SK-MEL-5 (cell line): ENCODE measurements around the gene PDE11A. TPM values are rescaled to one million over a fixed set of nuclear protein-coding genes. Genes with fewer than 3 reads are reported as not detected.

Experiments used
- DNase-seq: peaks from one replicate; pipeline ENCODE4 v3.0.0-alpha.2; 2016; ENCODE audit warnings: low read depth, low spot score
- in situ Hi-C: cut with HindIII; loops from 2 replicates; pipeline ENCODE4 v1.10.0; 2016; ENCODE audit warnings: low sequenced_read_pairs, high pct_unique_total_duplicates, low pct_unique_long_range_greater_than_20kb
- polyA plus RNA-seq, 2 experiments: library from polyadenylated mRNA; depleted of rRNA; stranded (reverse); fragments of >200 nt; gene quantifications; 2 replicates each; pipeline ENCODE4 v1.2.3, GENCODE V29; 2015
- total RNA-seq: library from RNA; depleted of rRNA; stranded (reverse); fragments of >200 nt; shearing (Covaris generic); gene quantifications from 2 replicates; pipeline ENCODE4 v1.2.3, GENCODE V29; 2014; rRNA removed

The PDE11A gene
- 1.7 and 2.5 TPM in 2 replicates for total RNA-seq
- 0.80 and 1.1 TPM in 2 replicates for polyA plus RNA-seq (2015; cell fraction: cytosol; rRNA removed)
- polyA plus RNA-seq (2015; cell fraction: nucleus; rRNA removed): 0.49 and 1.8 TPM in 2 replicates

DNA sequence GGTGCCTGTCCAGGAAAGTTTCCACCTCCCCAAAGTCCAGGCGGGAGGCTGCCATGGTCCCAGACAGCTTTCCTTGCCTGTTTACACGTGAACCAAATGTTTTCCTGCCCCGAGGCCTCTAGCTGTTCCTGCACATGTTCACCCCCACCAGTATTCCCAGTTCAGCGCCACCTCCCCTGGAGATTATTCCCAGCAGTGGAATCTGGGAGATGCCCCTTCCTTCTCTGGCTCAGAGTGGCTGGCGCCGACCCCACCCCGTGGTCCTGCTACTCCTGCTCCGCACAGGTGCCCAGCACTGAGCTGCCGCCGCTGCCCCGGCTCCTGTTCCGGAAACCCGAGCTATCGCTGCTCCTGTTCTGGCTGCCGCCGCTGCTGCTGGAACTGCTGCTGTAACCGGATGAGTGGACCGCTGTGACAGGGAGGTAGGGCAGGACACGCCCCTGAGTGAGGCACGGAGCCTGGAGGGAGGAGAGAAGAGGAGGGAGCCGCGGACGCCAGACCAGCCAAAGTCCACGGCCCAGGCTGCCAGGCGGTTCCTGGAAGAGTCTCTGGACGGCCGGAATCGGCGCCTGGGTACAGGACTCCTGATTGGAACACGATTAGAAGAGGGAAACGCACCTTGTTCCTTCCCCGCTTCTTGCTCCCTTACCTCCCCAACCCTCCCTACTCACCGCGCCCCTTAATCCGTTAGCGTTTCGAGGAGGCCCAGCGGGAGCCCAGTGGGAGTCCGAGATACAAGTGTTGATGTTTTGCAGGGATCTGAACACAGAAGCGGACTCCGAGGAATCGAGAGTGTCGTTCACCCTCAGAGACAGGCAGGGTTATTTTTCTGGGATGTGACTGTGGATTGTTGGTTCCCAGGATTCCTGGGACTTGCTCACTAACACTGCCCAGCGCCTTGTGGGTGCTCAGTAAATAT, at the start of gene PDE11A:
Gene PDE11A (minus strand): TSS at position 395 of the 919 bp plus-strand sequence. CDS start 340 bp downstream, at position 55.
- in situ Hi-C loops: no loop called here
- peak; percentile 61 for DNase-seq

GRCh38 chr2:178119179-178119922, 46.8 kb upstream of the PDE11A start:
- in situ Hi-C loops: no loop called here
- DNase-seq: no peak

GRCh38 chr2:178117725-178118124, 45.1 kb upstream of the PDE11A start:
- in situ Hi-C loops: no loop called here

DNA sequence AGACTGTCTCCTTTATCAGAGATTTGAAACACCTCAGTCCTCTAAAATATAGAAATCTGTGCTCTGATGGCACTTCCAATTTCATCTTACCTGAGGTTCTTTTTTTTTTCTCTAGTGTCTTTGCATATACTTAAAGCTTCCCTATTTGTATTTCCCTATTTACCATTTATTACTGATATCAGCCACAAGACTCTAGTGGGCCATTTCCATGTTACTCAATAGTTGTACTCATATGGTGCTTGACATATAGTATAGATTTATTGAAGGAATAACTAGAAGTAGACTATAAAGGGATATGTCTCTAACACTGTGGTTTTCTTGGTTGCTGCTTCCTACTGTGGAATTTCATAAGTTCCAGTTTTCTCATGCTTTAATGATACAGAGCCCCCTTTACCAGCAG, 42.7 kb upstream of the PDE11A start:
- no peak for DNase-seq
- in situ Hi-C loops: no loop called here

More at GRCh38 chr2:178117725-178118124, 45.1 kb upstream of the PDE11A start:
- no peak for DNase-seq

GRCh38 chr2:178114462-178114861, 41.9 kb upstream of the PDE11A start:
- in situ Hi-C loops: no loop called here
- no peak for DNase-seq

DNA sequence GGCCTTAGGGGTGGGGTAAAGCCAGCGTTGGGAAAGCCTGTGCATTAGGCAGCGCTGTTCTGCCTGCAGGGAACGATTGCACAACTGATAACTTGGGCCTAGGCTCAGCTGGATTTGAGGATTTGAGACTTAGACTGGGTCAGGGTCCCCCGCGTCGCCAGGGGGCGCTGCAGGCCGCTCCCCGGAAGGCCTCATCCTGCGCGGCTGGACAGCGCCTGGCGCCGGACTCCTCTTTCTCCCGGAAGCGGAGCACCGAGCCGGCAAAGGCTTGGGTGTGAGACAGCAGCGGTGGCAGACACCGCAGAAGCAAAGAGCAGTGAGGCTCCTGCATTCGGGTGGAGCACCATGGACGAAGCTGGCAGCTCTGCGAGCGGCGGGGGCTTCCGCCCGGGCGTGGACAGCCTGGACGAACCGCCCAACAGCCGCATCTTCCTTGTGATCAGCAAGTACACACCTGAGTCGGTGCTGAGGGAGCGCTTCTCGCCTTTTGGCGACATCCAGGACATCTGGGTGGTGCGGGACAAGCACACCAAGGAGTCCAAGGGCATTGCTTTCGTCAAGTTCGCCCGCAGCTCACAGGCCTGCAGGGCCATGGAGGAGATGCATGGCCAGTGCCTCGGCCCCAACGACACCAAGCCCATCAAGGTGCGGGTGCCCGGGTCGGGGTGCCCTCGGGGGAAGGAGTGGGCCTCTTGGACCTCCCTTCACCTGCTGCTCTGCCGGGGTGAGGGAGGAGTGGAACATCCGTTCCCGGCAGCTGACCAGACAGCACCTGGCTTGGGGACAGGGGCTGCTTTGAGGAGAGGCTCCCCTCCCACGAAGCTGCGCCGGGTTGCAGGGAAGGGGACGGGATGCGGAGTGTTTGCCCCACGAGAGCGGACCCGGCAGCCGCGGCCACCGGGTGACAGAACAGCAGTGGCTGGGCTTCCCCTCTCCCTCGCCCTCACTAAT, 39.9 kb upstream of the PDE11A start, which contains the start of gene RBM45:
Gene RBM45 (plus strand): TSS at position 236 of the 951 bp plus-strand sequence. CDS start 110 bp downstream, at position 346.
- peak; percentile 89 for DNase-seq
- in situ Hi-C loops: no loop called here

DNA sequence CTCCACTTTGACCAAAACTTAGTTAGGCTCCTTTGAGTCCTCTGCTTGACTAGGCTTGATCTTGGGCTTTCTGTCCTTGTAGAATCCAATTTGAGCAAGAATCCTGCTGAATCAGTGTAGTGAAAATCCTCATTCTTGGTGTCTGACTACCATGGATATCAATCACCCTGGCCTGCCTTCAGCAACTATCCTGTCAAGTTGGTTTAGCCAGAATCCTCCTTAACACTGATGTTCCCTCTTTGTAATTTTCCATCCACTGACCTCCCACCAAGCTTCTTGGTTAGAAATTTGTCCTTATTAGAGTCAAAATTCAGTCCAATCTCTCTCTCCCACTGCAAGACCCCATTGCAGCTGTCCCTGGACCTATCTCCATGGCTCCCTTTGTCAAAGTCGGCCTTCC, 39.2 kb upstream of the PDE11A start:
- DNase-seq: no peak
- in situ Hi-C loops: no loop called here

DNA sequence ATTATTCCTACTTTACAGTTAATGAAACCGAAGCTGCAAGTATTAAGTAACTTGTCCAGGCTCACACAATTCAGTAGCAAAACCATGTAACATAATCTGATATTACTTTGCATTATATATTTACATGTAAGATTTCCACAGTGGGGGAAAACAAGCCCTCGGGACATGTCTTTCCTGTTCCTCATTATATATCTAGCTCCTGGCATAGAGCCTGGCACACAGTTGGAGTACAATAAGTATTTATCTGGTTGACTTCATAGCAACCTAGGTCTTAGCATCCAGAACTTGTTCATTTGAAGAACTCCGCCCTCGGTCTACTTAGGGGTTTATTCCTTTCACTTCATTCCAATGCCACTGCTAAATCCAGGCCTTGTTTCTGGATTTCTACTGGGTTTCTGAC, 38.1 kb upstream of the PDE11A start:
- DNase-seq: no peak
- in situ Hi-C loops: no loop called here

DNA sequence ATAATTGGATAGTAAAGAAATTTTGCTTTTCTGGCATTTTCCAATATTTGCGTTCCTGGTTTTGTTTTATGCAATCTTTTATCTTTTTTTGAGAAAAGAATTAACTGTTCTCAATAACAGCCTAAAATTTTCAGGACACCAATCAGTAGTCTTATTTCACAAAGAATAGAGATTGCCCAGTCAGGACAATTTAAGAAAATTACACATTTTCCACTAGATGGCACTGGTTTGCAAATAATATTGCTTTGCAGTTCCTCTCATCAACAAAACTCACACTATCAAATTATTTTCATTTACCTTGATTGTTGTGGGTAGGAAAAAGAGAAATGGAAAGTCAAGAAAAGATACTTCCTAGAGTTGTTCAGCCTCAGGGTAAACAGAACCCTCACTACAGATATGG, 37.2 kb upstream of the PDE11A start:
- DNase-seq: peak; percentile 71
- in situ Hi-C loops: no loop called here

DNA sequence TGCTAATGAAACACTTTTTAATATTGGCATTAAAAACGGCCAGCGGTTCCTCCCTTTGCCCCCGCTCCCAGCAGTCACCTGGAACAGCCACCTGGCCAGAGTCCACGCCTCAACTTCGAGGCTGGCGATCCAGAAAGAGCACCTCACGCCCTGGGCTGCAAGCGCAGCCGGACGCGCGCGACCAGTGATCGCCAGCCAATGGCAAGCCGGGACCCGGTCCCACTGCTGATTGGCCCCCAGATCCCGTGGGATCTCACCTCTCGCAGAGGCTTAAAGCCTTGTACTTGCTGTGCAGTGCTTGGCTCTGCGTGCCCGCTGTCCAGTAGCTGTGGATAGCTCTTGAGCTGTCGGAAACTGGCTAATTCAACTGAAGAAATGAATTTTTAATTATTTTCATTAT, 35.6 kb upstream of the PDE11A start:
- in situ Hi-C loops: no loop called here
- DNase-seq: no peak

DNA sequence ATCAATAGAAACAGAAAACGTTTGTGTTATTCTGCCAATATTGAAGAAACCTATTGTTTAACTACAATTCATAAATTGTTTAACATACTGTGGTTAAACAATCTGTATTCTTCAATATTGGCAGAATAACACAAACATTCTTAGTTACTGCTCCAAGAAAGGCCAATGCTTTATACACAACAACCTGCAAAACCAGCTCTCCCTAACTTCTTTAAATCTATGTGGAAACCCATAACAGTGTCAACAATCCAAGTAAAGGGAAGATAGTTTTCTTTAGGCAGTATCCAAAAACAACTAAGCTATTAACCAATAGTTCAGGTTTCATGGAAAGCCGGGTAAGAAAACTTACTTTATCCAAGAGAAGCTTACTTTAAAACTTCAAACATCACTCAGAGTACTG, 33.5 kb upstream of the PDE11A start:
- no peak for DNase-seq
- in situ Hi-C loops: no loop called here

- no peak for DNase-seq
- in situ Hi-C loops: no loop called here
These were observed 33.0 kb upstream of the PDE11A start for GRCh38 chr2:178105566-178105965.

DNA sequence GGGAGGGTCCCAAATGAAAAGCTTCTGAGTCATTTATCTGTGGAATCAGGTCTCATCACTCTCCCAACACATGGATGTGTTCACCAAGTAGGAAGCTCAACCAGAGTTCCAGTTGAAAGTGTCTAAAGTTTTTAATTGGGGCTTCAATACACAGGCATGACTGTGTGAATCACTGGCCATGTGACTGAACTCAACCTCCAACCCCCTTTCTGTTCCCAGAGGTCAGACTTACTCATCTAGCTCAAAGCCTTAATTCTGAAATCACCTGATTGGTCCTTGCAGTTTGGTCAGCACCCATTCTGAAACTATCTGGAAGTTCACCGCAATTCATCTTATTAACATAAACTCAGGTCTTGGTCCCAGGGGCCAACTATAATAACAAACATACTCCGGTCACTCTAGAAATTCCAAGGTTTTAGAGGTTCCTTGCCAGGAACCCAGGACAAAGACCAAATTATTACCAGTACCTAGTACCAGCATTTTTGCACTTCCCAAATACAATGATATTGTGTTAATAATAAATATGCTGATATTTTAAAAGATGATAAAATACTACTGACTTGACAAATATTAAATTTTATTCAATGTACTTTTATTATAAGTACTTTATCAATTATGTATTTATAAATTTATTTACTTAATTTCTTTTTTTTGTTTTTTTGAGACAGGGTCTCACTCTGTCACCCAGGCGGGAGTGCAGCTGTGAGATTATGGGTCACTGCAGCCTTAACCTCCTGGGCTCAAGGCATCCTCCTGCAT, 28.9 kb upstream of the PDE11A start:
- in situ Hi-C loops: no loop called here

GRCh38 chr2:178093471-178093870, 20.9 kb upstream of the PDE11A start:
- no peak for DNase-seq
- in situ Hi-C loops: no loop called here

More for the DNA sequence above, 28.9 kb upstream of the PDE11A start:
- DNase-seq: peak; percentile 93

DNA sequence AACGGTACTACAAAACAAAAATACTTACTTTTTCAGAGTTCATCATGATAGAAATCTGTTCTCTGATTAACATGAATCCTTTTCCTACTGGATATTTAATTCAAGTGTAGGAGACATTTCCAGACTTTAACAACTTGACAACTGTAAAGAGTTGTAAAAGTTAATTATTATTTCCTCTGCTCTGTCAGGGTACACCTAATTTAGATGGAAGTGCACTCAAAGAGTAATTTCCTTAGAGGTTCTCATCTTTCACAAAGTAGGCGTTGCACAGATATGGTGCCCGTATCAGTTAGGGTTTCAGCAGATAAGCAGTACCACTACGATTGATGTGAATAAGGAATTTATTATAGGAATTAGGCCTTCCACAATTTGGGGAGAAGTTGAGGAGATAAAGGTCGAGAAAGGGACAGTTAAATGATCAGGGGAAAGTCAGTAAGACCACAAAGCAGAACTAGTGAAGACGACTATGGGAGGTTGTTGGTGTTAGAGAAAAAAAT, 16.2 kb upstream of the PDE11A start:
- in situ Hi-C loops: no loop called here

DNA sequence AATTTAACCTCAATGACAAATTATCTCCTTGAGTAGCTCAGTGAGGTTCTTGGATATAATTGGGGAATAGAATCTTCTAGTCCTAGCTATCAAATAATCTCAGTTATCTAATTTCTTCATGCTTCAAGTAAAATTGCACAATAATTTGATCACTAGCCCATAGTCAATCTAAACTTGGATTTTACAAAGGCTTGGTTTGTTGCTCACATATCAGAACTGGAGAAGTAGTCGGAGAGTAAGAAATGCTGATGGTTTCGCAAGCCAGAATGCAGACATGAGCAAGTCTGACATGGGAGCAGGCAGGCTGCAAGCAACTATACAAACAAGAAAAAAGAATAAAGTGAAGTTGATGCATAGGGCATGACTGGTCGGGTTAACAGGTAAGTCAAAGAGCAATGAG, 11.7 kb upstream of the PDE11A start:
- in situ Hi-C loops: no loop called here
- DNase-seq: no peak

More for the DNA sequence above, 16.2 kb upstream of the PDE11A start:
- DNase-seq: no peak
